Activated CD4-positive, alpha-beta T cell treated with anti-CD3 and anti-CD28 coated beads, Interleukin-2, amount 50 U/mL, for 16 hours (primary cell): ENCODE measurements around the gene CLCN1.

Experiments used
- DNase-seq: peaks from one replicate; pipeline ENCODE4 v3.0.0-alpha.2; 2020

Gene CLCN1

DNA sequence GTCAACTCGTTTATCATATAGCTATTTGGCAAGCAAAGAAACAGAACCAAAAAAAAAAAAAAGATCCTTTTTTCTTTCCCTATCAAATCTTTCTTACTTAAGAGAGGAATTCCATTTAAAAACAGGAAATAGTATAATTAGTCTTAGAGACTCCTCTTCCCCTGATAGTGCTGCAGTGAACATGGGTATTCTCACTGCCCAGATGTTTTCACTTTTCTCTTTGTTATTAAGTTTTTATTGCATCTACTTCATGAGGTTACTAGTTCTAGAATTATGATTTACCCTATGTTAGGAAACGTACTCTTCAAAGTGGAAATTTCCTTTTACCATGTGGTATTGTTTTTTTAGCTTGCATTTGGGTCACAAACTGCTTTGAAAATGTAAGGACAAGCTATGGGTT is 19.2 kb upstream of the CLCN1 start:
- no peak for DNase-seq

DNA sequence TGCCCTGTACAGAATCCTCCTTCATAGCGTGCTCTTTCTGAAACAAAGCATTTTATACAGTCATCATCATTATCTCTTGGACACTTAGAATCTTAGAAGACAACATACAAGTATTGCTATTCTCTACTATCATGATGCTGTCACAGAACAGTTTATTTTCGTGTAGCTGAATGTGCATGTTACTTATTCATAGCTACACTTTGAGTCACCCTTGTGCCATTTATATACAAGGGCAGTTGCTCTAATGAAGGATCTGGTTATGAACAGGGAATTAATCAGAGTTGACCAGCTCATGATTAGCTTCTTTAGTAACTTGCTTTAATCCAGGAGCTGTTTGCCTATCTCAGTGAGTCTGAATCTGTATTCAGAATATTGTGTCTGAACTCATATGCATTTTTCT is 16.6 kb upstream of the CLCN1 start:
- DNase-seq, result no peak

DNA sequence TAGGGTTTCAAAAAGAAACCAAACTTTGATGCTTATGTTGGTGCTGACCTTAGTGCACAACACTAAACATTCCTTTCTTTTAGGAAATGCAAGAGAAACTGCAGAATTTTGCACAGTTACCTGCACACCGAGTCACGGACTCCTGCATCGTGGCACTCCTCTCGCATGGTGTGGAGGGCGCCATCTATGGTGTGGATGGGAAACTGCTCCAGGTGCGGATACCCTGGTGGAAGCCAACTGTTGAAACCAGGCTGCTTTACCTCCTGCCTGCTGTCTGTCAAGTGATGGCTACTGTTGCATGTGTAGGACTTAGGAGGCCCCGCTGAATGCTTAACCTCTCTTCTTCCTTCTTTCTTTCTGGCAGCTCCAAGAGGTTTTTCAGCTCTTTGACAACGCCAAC is 16.1 kb upstream of the CLCN1 start:
- DNase-seq, result peak; percentile 56

DNA sequence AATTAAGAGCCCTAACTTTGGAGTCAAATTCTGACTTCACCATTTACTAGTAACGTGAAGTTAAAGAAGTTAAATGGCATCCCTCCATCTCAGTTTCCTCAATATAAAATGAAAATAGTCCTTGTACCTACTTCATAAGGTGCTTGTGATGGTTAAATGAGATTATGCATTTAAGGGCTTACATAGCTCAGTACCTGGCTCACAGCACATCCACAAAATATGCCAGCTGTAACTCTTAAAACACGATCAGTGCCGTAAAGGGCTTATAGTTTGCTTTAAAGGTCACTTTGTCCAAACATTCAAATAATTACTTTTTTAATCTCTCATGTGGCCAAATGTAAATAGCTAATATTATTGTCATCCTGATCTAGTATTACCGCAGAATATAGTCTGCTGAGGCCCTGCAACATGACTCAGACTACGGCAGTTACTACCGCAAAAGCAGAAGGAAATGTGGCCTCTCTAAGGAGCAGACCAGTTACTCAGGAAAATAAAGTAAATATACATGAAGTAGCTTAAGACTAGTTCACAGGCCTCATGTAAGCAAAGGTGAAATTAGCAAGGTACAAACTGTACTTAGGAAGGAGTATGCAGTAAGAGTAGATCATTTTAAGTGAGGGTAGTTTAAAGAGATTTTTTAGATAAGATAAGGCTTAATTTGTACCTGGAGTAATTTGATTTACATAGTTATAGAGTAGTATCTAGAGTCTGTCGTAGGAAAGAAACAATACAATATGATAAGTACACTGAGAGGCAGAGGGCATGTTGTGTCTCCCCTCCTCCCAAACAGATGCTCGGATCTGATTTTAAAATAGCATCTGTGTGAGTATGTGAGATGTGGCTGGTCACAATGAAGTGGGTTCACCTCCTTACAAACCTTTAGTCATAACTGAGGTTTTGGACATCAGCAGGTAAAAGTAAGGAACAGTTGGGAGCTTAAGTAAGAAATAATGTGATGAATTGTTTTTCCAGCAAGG is 14.7 kb upstream of the CLCN1 start:
- no peak for DNase-seq

DNA sequence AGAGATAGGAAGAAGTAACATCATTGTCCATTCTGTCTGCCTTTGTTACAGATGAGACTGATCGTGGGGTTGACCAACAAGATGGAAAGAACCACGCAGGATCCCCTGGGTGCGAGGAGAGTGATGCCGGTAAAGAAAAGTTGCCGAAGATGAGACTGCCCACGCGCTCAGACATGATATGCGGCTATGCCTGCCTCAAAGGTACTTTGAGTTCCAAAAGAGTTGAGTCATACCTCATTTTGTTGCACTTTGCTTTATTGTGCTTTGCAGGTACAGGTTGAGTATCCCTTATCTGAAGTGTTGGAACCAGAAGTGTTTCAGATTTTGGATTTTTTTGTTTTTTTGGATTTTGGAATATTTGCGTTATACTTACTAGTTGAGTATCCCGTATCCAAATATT is 12.2 kb upstream of the CLCN1 start:
- DNase-seq, result no peak

DNA sequence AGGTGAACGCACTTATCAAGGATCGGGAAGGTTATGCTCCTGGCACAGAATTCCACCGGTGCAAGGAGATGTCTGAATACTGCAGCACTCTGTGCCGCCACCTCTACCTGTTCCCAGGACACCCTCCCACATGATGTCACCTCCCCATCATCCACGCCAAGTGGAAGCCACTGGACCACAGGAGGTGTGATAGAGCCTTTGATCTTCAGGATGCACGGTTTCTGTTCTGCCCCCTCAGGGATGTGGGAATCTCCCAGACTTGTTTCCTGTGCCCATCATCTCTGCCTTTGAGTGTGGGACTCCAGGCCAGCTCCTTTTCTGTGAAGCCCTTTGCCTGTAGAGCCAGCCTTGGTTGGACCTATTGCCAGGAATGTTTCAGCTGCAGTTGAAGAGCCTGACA is 11.0 kb upstream of the CLCN1 start:
- DNase-seq, result no peak

DNA sequence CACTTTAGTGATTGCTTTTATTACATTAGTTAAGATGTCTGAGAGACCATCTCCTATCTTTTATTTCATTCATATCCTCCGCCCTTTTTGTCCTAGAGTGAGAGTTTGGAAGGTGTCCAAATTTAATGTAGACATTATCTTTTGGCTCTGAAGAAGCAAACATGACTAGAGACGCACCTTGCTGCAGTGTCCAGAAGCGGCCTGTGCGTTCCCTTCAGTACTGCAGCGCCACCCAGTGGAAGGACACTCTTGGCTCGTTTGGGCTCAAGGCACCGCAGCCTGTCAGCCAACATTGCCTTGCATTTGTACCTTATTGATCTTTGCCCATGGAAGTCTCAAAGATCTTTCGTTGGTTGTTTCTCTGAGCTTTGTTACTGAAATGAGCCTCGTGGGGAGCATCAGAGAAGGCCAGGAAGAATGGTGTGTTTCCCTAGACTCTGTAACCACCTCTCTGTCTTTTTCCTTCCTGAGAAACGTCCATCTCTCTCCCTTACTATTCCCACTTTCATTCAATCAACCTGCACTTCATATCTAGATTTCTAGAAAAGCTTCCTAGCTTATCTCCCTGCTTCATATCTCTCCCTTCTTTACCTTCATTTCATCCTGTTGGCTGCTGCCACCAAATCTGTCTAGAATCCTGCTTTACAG is 10.4 kb upstream of the CLCN1 start:
- DNase-seq, result peak; percentile 58

DNA sequence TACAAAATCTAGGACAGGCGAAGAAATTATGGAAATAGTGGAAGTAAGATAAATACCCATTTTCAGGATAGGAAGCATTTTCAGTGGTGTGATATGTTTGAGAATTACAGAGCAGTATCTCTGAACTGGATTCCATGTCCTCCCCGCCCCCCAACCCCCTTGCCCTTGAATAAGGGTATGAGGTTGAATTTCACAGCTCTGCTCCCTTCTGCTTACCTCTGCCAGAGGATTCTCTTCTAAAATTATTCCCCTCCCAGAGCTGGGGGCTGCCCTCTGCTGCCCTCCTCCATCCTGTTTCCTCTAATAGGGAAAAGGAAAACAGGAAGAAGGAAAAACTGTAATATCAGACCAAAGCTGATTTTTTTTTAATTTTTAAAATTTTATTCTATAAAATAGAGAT is 7.3 kb upstream of the CLCN1 start:
- DNase-seq, result no peak

DNA sequence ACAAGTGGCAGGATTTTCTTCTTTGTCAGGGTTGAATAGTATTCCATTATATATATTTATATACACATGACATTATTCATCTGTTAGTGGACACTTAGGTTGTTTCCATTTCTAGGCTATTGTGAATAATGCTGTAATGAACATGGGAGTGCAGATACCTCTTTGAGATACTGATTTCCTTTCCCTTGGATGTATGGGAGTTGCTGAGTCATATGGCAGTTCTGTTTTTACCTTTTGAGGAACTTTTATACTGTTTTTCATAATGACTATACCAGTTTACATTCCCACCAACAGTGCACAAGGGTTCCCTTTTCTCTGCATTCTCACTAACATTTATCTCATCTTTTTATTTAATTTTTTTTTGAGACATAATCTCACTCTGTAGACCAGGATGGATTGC is 1.8 kb upstream of the CLCN1 start:
- DNase-seq, result peak; percentile 20

DNA sequence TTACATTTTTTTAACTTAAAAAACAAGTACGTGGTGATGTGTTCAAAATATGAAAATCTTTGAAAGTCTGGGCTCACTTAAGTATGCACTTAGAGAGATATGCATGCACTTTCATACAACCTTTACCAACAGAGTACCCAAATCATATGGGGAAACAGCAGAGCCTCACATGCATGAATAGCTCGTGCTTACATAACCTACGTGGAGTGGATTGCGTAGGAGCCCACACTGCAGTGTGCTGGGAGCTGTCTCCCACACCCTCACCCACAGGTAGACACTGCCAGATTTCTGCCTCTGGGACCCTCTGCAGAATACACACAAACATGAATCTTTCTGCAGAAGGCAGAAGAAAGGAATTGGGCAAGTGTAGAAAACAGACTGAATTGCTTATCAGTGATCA is 581 bp downstream of the CLCN1 start:
- no peak for DNase-seq

DNA sequence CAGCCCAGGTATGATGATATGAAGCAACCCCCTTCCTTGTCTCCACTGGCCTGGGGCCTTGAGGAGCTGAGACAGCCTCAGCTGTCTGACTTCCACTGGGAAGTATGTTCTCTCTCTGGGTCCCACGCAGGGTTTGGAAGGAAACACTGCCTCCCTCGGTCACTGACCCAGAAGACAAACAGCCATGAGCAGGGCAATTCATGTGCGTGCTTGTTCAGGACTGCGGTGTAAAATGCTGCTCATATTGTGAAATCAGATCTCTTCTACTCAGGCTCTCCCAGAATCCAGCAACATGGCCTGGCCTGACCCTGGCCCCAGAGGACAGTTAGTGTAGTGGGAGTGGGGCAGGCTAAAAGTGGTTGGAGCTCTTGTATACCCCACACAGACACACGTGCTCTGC is 2.8 kb downstream of the CLCN1 start:
- no peak for DNase-seq

DNA sequence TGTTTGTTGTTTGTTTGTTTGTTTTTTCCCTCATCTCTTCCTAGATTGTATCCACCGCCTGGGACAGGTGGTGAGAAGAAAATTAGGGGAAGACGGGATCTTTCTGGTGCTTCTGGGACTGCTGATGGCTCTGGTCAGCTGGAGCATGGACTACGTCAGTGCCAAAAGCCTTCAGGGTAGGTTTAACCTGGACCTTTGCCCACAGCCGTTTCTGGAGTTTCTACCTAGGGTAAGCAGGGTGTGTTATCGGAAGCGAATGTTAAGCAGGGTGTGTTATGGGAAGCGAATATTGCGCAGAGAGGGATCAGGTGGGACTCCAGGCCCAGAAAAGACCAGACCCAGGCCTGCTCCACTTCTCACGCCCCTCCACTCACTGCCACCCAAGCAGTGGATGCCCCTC is 4.7 kb downstream of the CLCN1 start:
- DNase-seq, result no peak

DNA sequence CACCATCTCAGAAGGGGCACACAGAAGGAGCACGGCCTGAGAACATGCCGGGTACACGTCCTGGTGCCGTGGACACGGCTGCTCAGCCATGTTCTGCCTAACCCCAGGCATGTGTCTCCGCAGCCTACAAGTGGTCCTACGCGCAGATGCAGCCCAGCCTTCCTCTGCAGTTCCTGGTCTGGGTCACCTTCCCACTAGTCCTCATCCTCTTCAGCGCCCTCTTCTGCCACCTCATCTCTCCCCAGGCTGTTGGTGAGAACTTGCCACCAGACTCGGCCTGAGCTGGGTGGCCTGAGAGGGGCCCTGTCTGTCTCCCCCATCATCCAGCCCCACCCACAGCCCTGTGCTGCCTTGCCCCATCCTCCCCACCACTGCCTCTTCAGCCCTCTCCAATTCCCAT is 5.3 kb downstream of the CLCN1 start:
- no peak for DNase-seq

DNA sequence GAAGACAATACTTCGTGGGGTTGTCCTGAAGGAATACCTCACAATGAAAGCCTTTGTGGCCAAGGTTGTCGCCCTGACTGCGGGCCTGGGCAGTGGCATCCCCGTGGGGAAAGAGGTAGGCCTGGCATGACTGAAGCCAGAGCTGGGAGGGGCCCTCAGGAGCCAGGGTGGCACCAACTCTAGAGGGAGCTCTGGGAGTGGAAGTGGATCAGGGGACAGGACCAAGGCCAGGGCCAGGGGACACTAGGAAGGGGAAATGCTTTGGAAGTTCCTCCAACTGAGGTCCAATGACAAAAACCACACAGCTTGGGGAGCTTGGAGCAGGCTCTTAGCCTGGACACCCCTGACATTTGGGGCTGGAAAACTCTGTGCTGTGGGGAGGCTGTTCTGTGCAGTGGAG is 5.8 kb downstream of the CLCN1 start:
- DNase-seq, result no peak

DNA sequence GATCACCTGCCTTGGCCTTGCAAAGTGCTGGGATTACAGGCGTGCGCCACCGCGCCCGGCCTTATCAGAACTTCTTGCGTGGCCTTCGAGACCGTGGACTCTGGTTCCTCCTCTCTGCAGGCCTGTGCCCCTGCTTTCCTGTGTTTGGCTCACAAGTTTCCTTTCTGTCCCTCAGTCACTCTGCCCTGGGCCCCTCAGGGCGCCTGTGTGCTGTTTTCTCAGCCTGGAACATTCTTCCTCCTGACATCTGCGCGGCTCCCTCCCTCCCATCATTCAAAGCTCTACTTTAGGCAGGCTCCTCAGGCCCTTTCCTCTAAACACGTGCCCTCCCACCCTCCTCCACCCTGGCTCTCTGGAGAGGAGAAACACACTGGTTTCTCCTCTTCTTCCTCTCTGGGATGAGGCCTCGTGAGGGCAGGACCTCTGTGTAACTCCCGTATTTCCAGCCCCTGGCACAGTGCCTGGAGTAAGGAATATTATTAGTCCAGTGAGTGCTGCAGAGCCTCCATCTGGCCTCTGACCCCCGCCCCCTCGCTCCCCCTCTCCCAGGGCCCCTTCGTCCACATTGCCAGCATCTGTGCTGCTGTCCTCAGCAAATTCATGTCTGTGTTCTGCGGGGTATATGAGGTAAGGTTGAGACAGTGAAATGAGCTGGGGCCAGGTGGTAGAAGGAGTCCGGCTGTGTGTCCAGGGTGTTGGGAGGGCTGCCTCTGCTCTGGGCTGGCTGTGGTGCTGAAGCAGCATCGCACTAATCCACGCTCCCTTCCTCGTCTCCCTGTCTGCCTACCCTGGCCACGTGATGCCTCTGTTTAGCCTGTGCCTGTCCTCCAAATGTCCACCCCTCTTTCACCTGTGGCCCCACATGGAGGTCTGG is 7.1 kb downstream of the CLCN1 start:
- DNase-seq, result no peak

DNA sequence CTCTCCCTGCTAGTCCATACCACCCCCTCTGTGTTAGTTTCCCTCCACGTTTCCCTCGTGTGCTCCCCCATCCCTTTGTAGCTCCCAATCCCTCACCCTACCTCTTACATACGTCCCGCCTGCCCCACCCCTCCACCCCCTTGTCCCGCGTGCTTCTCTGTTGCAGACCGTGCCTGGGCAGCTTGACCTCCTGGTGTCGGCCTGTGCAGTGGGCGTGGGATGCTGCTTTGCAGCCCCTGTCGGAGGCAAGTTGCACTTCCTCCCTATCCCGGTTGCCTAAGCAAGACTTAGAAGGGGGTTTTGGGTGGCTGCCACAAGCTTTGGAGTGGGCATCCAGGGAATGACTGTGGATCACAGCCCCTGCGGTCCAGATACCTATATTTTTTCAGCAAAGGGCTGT is 7.7 kb downstream of the CLCN1 start:
- no peak for DNase-seq

DNA sequence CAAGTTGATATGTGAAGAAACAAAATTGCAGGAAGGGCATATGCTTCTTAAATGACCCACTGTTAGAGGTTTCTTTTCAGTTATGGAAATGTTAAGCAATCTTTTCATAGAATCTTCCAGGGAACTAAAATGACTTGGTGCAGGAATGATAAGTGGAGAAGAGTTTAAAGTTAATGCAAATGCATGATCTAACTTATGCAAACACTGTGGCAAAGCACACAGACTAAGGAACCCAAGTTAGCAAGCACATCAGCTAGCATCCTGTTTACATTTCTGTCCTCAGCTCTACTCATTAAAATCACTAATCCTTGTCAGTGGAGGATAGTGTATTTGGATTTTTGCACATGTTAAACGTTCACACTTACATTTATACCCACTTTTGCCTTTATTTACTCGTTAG is 9.3 kb downstream of the CLCN1 start:
- DNase-seq, result no peak

DNA sequence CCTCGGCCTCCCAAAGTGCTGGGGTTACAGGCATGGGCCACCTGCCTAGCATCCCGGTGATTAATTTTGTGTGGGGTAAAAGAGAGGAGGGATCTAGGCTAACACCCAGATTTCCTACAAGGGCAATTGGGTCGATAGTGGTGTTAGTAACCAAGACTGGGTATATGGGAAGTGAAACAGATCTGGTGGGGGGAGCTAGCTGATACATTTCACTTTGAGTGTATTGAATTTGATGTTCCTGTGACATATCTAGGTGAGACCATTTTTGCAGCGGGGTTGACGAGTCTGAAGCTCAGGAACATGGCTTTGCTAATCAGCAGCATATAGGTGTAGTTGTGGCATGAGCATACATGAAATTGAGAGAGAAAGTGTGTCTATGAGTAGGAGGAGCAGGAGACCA is 12.0 kb downstream of the CLCN1 start:
- no peak for DNase-seq

DNA sequence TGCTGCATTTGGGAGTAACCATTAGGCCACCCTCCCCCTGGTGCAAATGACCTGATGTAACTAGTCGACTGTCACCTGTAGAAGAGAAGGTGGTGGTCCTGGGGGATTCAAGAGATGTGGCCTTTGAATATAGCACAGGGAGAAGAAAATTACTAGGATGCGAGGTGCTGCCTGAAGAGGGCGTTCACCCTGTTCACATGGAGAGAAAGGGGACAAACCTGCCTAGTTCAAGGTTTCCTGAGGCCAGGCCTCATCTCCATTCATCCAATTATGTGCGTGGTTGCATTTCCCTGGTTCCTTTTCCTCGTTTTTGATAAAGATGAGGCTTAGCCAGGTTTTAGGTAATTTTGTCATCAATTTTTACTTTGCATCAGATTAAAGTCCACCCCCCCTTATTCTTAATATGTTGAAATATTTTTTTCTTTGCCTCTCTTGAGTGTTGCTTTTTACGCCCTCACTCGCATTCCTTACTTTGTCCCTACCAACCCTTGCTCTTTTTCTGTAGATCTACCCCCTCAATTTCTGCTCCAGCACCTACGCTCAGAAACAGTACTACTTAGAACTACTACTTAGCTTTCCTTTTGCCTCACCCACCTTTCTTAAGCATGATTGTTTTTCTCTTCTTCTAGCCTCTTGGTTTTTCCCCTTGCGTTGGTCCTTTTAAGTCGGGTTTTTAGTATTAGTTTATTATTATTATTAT is 13.7 kb downstream of the CLCN1 start:
- DNase-seq, result no peak

DNA sequence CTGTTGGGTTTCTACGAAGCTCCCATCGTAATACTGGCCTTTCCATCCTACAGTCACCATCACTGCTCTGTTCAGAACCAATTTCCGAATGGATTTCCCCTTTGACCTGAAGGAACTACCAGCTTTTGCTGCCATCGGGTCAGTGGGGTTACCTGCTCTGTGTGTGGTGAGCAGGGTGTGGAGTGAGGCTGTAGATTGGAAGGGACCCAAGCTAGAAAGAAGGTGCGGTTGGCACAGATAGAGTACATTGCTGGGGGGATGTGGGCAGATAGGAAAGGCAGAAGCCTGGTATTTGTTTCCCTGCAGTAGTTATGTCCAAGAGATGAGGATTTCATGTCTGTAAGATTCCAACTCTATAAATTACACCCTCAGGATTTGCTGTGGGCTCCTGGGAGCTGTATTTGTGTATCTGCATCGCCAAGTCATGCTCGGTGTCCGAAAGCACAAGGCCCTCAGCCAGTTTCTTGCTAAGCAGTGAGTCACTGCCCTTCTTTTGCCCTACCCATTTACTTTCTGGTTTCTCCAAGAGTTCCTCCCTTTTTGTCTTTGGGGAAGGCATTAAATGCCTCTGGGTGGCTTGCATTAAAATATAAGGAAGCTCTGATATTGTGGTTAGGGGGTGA is 15.4 kb downstream of the CLCN1 start:
- DNase-seq, result no peak

DNA sequence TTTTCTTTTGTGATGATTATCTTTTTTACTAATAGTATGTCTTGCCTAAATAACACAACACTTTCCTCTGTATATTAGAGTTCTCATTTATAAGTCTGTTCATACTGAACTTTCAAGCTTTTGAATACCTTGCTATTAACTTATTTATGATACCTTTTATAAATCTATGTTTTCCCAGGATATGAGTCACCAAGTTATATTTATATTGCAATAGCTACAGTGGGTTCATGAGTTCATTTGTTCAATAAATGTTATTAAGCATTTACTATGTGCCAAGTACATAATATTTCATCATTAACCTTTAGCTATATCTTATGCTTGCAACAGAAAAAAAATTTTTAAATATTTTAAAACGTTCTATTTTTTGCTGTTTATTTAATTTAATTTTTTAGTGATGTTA is 18.3 kb downstream of the CLCN1 start:
- DNase-seq, result no peak

DNA sequence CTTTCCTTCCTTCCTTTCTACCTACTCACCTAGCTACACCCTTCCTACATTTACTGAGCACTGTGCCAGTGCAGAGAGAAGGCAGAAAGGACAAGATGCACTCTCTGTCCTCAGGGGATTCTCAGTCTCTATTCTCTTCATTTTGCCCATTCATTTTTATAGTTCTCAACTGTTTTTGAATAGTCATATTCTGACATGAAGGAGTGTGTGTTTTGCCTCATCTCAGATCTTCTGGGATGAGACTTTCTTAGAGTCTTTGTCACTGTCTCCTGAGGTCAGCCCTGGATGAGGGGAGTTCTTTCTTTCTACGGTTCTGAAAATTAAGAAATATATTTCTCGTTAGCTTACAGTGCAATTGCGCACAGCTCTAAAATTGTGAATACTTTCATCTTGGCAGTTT is 21.3 kb downstream of the CLCN1 start:
- DNase-seq, result no peak
